ENCODE measurements around the gene FBXO3. TPM values are rescaled to one million over a fixed set of nuclear protein-coding genes. Genes with fewer than 3 reads are reported as not detected.
A peak's percentile ranks its signal among the peaks of the same experiment; 100 is the strongest.

FBXO3 gene
- total and polyA plus RNA-seq, 4 donors: 13.6 to 46.4 (median 23.4) TPM

GRCh38 chr11:33694346-33695050, 79.8 kb downstream of the FBXO3 start:
- Histone ChIP-seq H3K9me3 (ENCODE audit: control insufficient read depth in 4 of 4, insufficient read depth in 3 of 4, low read length in 3 of 4) (no peaks in the 10 kb centered on the region), H3K9ac (ENCODE audit: insufficient read depth in 1 of 2, low read length in 2 of 2) (no peak overlapping the region), H3K4me3 (no peak overlapping the region), H3K27me3 (ENCODE audit: control insufficient read depth in 3 of 3, insufficient read depth in 3 of 3, low read length in 2 of 3) (no peaks in the 10 kb centered on the region), H3K4me1 (ENCODE audit: control insufficient read depth in 5 of 5, insufficient read depth in 5 of 5, low read length in 5 of 5) (peaks cover 12 to 45% (median 27%) of the 10 kb centered on the region in 5 donors), H3K27ac (ENCODE audit: low read depth in 1 of 2, low read length in 1 of 2) (peak overlapping the region in 1 of 2 donors; percentile 22), H3K36me3 (ENCODE audit: control insufficient read depth in 4 of 4, insufficient read depth in 4 of 4, low read length in 4 of 4) (no peaks in the 10 kb centered on the region)
- TF ChIP-seq CTCF (IDR thresholded peaks at IDR 0.05; ENCODE audit: control extremely low read depth, extremely low read depth): no peak
- 81 to 82% methylated on average over 4 of the region's 4 CpGs for WGBS, 2 donors
- no peak for DNase-seq
- ATAC-seq (ENCODE audit: insufficient read depth, low FRiP score): no peak

- WGBS, 2 donors: 56 to 72% methylated on average over 5 of the region's 5 CpGs
- H3K27me3 ChIP-seq (ENCODE audit: control insufficient read depth in 3 of 3, insufficient read depth in 3 of 3, low read length in 2 of 3): no peaks in the 10 kb centered on the region
Observed at GRCh38 chr11:33692541-33692940, 81.8 kb downstream of the FBXO3 start.

GRCh38 chr11:33692013-33692504, 82.3 kb downstream of the FBXO3 start:
- H3K9ac ChIP-seq (ENCODE audit: insufficient read depth in 1 of 2, low read length in 2 of 2): peak overlapping the region in 1 of 2 donors; percentile 76
- H3K36me3 ChIP-seq (ENCODE audit: control insufficient read depth in 4 of 4, insufficient read depth in 4 of 4, low read length in 4 of 4): no peaks in the 10 kb centered on the region
- TF ChIP-seq CTCF (IDR thresholded peaks at IDR 0.05; ENCODE audit: control extremely low read depth, extremely low read depth): no peak
- no peaks in the 10 kb centered on the region for H3K27me3 ChIP-seq (ENCODE audit: control insufficient read depth in 3 of 3, insufficient read depth in 3 of 3, low read length in 2 of 3)
- H3K4me3 ChIP-seq: no peak overlapping the region
- peaks cover 9 to 34% (median 24%) of the 10 kb centered on the region in 5 donors for H3K4me1 ChIP-seq (ENCODE audit: control insufficient read depth in 5 of 5, insufficient read depth in 5 of 5, low read length in 5 of 5)
- ATAC-seq (ENCODE audit: insufficient read depth, low FRiP score) (peak; percentile 52), DNase-seq (peak; percentile 88 to 98 (median 98))
- H3K9me3 ChIP-seq (ENCODE audit: control insufficient read depth in 4 of 4, insufficient read depth in 3 of 4, low read length in 3 of 4): no peaks in the 10 kb centered on the region
- peak overlapping the region; percentile 79 to 91 for H3K27ac ChIP-seq (ENCODE audit: low read depth in 1 of 2, low read length in 1 of 2)
- 25 to 43% methylated on average over 9 of the region's 9 CpGs for WGBS, 2 donors

More at GRCh38 chr11:33692541-33692940, 81.8 kb downstream of the FBXO3 start:
- Histone ChIP-seq H3K27ac (ENCODE audit: low read depth in 1 of 2, low read length in 1 of 2) (peak overlapping the region; percentile 69 to 88), H3K9me3 (ENCODE audit: control insufficient read depth in 4 of 4, insufficient read depth in 3 of 4, low read length in 3 of 4) (no peaks in the 10 kb centered on the region), H3K4me3 (no peak overlapping the region), H3K9ac (ENCODE audit: insufficient read depth in 1 of 2, low read length in 2 of 2) (peak overlapping the region in 1 of 2 donors; percentile 76), H3K4me1 (ENCODE audit: control insufficient read depth in 5 of 5, insufficient read depth in 5 of 5, low read length in 5 of 5) (peaks cover 11 to 34% (median 27%) of the 10 kb centered on the region in 5 donors), H3K36me3 (ENCODE audit: control insufficient read depth in 4 of 4, insufficient read depth in 4 of 4, low read length in 4 of 4) (no peaks in the 10 kb centered on the region)
- no peak for ATAC-seq (ENCODE audit: insufficient read depth, low FRiP score)
- no peak for TF ChIP-seq CTCF (IDR thresholded peaks at IDR 0.05; ENCODE audit: control extremely low read depth, extremely low read depth)
- DNase-seq: peak in 2 of 3 donors; percentile 25 to 66

All from lung (tissue), 12 donors.